OCI-LY1 (cell line): ENCODE measurements around the gene PDZD7.

ENCODE experiments used
- H2AFZ ChIP-seq: fragments of 200-600 bp; sonication (generic), shearing (Covaris generic); 2 replicates; pipeline ENCODE4 v1.6.0; 2014; ENCODE audit warnings: antibody characterized with exemption, mild to moderate bottlenecking, low read length
- H3F3A ChIP-seq: fragments of 200-600 bp; sonication (generic), shearing (Covaris generic); 2 replicates; pipeline ENCODE4 v1.6.0; 2014; ENCODE audit warnings: mild to moderate bottlenecking, antibody characterized with exemption, low read length, moderate library complexity; ENCODE audit not compliant: insufficient read depth
- H3K27ac ChIP-seq: fragments of 200-600 bp; sonication (generic); 2 replicates; pipeline ENCODE4 v1.5.1; 2014; ENCODE audit warnings: low read length, mixed run types, mild to moderate bottlenecking, low read depth; ENCODE audit not compliant: poor library complexity, severe bottlenecking
- H3K27me3 ChIP-seq: fragments of 200-600 bp; sonication (generic); 2 replicates; pipeline ENCODE4 v1.6.0; 2014; ENCODE audit warnings: antibody characterized with exemption, mild to moderate bottlenecking, low read length, moderate library complexity; ENCODE audit not compliant: insufficient read depth
- H3K36me3 ChIP-seq: fragments of 200-600 bp; sonication (generic); 2 replicates; pipeline ENCODE4 v1.6.1; 2014; ENCODE audit warnings: mild to moderate bottlenecking, antibody characterized with exemption, low read length, moderate library complexity, mixed read lengths; ENCODE audit not compliant: insufficient read depth
- H3K4me1 ChIP-seq: fragments of 200-600 bp; sonication (generic); 2 replicates; pipeline ENCODE4 v1.5.1; 2014; ENCODE audit warnings: mild to moderate bottlenecking, low read length, moderate library complexity; ENCODE audit not compliant: insufficient read depth, severe bottlenecking
- H3K4me2 ChIP-seq: fragments of 200-600 bp; sonication (generic), shearing (Covaris generic); 2 replicates; pipeline ENCODE4 v1.6.1; 2014; ENCODE audit warnings: low read length
- H3K4me3 ChIP-seq: fragments of 200-600 bp; sonication (generic); 2 replicates; pipeline ENCODE4 v1.5.1; 2014; ENCODE audit warnings: low read length, low read depth, mild to moderate bottlenecking, mixed read lengths; ENCODE audit not compliant: poor library complexity, severe bottlenecking
- H3K79me2 ChIP-seq: fragments of 200-600 bp; shearing (Covaris generic); 2 replicates; pipeline ENCODE4 v1.6.1; 2016; ENCODE audit warnings: mixed run types, low read length, mixed read lengths; ENCODE audit not compliant: insufficient read depth
- H3K9ac ChIP-seq: fragments of 200-600 bp; sonication (generic), shearing (Covaris generic); 2 replicates; pipeline ENCODE4 v1.6.1; 2014; ENCODE audit warnings: mild to moderate bottlenecking, low read length, mixed read lengths
- H3K9me2 ChIP-seq: fragments of 200-600 bp; sonication (generic), shearing (Covaris generic); 2 replicates; pipeline ENCODE4 v1.6.1; 2014; ENCODE audit warnings: low read depth, mild to moderate bottlenecking, low read length, mixed read lengths
- H3K9me3 ChIP-seq: fragments of 200-600 bp; shearing (Covaris generic); 2 replicates; pipeline ENCODE4 v1.6.1; 2014; ENCODE audit warnings: low read length, mixed read lengths
- H4K20me1 ChIP-seq: fragments of 200-600 bp; sonication (generic), shearing (Covaris generic); 2 replicates; pipeline ENCODE4 v1.6.0; 2016; ENCODE audit warnings: mild to moderate bottlenecking, low read length; ENCODE audit not compliant: insufficient read depth
- EZH2 ChIP-seq: fragments of 200-600 bp; sonication (generic), shearing (Covaris generic); IDR thresholded peaks from 2 replicates; pipeline ENCODE4 v1.8.0; 2017; ENCODE audit warnings: borderline replicate concordance, mixed run types, mild to moderate bottlenecking, antibody characterized with exemption, low read length, moderate library complexity, mixed read lengths
- TF ChIP-seq, protein P1 (sequence below): fragments of 200-600 bp; sonication (generic), shearing (Covaris generic); IDR thresholded peaks from 2 replicates; pipeline ENCODE4 v1.5.1; 2017; ENCODE audit warnings: mild to moderate bottlenecking, antibody characterized with exemption, low read length, moderate library complexity, mixed read lengths

Gene PDZD7

DNA sequence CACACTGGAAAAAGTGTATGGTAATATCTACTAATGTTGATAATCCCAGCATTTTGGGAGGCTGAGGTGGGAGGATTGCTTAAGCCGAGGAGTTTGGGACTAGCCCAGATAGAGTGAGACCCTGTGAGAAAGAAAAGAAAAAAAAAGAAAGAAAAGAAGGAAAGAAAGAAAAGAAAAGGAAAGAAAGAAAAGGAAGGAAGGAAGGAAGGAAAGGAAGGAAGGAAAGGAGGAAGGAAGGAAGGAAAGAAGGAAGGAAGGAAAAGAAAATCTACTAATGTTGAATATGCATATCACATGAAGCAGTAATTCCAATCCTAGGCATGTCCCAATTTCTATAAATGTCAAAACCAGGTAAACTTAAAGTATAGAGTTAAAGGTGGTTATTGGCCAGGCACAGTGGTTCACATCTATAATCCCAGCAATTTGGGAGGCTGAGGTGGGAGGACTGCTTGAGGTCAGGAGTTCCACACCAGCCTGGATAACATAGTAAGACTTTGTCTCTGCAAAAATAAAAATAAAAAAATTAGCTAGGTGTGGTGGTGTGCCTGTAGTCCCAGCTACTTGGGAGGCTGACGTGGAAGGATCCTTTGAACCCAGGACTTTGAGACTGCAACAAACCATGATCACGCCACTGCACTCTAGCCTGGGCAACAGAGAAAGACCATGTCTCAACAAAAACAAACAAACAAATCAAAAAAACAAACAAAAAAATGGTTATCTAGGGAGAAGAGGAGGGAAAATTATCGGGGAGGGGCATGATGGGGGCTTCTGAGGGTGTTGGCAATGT is 25.6 kb upstream of the PDZD7 start:
- H3K4me1 ChIP-seq = peaks cover 14% of the 10 kb centered on the region
- H3K79me2 ChIP-seq = 0 out of 2 replicates have a peak, but pooled peaks cover 3% of the 10 kb centered on the region
- no peaks in the 10 kb centered on the region for H3K9me2 ChIP-seq
- H3K27me3 ChIP-seq = no peaks in the 10 kb centered on the region
- H3K36me3 ChIP-seq = no peaks in the 10 kb centered on the region; the same call in 1 of the 2 replicates
- no peak overlapping the region for H3K4me3 ChIP-seq
- no peak overlapping the region for H3K9ac ChIP-seq
- no peak overlapping the region for H3K27ac ChIP-seq
- H3F3A ChIP-seq = no peaks in the 10 kb centered on the region
- TF ChIP-seq, protein P1, sequence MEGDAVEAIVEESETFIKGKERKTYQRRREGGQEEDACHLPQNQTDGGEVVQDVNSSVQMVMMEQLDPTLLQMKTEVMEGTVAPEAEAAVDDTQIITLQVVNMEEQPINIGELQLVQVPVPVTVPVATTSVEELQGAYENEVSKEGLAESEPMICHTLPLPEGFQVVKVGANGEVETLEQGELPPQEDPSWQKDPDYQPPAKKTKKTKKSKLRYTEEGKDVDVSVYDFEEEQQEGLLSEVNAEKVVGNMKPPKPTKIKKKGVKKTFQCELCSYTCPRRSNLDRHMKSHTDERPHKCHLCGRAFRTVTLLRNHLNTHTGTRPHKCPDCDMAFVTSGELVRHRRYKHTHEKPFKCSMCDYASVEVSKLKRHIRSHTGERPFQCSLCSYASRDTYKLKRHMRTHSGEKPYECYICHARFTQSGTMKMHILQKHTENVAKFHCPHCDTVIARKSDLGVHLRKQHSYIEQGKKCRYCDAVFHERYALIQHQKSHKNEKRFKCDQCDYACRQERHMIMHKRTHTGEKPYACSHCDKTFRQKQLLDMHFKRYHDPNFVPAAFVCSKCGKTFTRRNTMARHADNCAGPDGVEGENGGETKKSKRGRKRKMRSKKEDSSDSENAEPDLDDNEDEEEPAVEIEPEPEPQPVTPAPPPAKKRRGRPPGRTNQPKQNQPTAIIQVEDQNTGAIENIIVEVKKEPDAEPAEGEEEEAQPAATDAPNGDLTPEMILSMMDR = no peak
- no peak for TF ChIP-seq EZH2
- no peak overlapping the region for H2AFZ ChIP-seq
- H4K20me1 ChIP-seq = no peaks in the 10 kb centered on the region
- H3K9me3 ChIP-seq = no peaks in the 10 kb centered on the region
- no peak overlapping the region for H3K4me2 ChIP-seq

DNA sequence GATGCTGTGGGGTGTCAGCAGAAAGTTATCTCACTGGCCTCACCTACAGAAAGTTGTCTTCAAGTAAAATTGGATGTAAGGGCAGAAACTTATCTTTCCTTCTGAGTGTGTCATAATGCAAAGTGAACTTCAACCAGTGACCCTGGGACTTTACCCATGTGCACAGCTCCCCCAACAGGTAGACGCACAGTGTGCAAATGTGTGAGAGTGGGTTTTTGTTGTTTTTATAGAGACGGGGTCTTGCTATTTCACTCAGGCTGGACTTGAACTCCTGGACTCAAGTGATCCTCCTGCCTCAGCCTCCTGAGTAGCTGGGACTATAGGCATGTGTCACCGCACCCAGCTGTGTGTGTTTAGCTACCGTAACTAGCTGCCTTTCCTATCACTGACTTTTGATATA is 24.5 kb upstream of the PDZD7 start:
- H3K4me1 ChIP-seq = peaks cover 13% of the 10 kb centered on the region
- no peak overlapping the region for H3K9ac ChIP-seq
- 0 out of 2 replicates have a peak, but pooled peaks cover 3% of the 10 kb centered on the region for H3K79me2 ChIP-seq
- no peaks in the 10 kb centered on the region for H4K20me1 ChIP-seq
- TF ChIP-seq, protein P1 = peak; percentile 33; the same call in 1 of the 2 replicates
- no peak for TF ChIP-seq EZH2
- H3K4me3 ChIP-seq = no peak overlapping the region
- H3F3A ChIP-seq = no peaks in the 10 kb centered on the region
- no peaks in the 10 kb centered on the region for H3K9me2 ChIP-seq
- no peak overlapping the region for H3K4me2 ChIP-seq
- H3K9me3 ChIP-seq = no peaks in the 10 kb centered on the region
- H3K27ac ChIP-seq = no peak overlapping the region
- H3K27me3 ChIP-seq = no peaks in the 10 kb centered on the region
- H2AFZ ChIP-seq = no peak overlapping the region
- H3K36me3 ChIP-seq = no peaks in the 10 kb centered on the region; the same call in 1 of the 2 replicates

DNA sequence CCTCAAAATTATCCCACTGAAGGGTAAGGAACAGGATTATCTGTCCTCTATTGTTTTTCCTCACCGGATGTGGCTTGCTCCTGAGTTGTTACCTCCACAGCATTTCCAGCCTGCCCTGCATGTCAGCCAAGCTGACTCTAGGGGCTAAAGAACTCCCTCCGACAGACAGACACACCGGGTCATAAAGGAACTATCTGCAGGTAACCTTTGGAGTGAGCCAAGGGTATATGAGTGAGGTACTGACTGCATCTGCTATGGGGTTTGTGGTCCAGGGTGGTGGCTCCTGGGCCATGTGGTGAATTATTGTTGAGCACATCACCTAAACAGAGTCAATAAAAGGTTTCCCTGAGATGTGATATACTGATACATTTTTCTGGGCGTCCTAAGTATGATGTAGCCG is 23.9 kb upstream of the PDZD7 start:
- H3K79me2 ChIP-seq = 0 out of 2 replicates have a peak, but pooled peaks cover 3% of the 10 kb centered on the region
- no peak overlapping the region for H3K27ac ChIP-seq
- no peaks in the 10 kb centered on the region; the same call in 1 of the 2 replicates for H3K36me3 ChIP-seq
- no peaks in the 10 kb centered on the region for H4K20me1 ChIP-seq
- no peak overlapping the region for H3K4me3 ChIP-seq
- H3K4me1 ChIP-seq = peaks cover 14% of the 10 kb centered on the region
- H3K9ac ChIP-seq = no peak overlapping the region
- no peak overlapping the region for H2AFZ ChIP-seq
- H3K9me3 ChIP-seq = no peaks in the 10 kb centered on the region
- H3F3A ChIP-seq = no peaks in the 10 kb centered on the region
- H3K4me2 ChIP-seq = no peak overlapping the region
- no peaks in the 10 kb centered on the region for H3K9me2 ChIP-seq
- H3K27me3 ChIP-seq = no peaks in the 10 kb centered on the region
- TF ChIP-seq, protein P1 = no peak
- TF ChIP-seq EZH2 = no peak
